GM19025 (cell line): Measurements from ENCODE around the gene FARSB.
"Not testable (repeated sequence)": the region's sequence is repeated elsewhere in the genome, so short reads cannot be mapped to it uniquely, and the experiment has no call there.

Experiments
- ATAC-seq: cut with Tn5 transposase; IDR thresholded peaks from one replicate; pipeline ENCODE4 v1.9.1; 2021; ENCODE audit warnings: mild to moderate bottlenecking, low read depth, moderate library complexity; ENCODE audit not compliant: unreplicated experiment

Gene FARSB

GRCh38 chr2:222655787-222656525 lies at the start of gene FARSB:
FARSB (minus strand) TSS chr2:222656092; CDS start chr2:222656073, 19 bp downstream.
- ATAC-seq = peak; percentile 92

GRCh38 chr2:222703886-222704285 lies 48.0 kb upstream of the FARSB start:
- no peak for ATAC-seq

- ATAC-seq = no peak
Observed at GRCh38 chr2:222703091-222703490, 47.2 kb upstream of the FARSB start.

- ATAC-seq = no peak
Observed at GRCh38 chr2:222701721-222702131, 45.8 kb upstream of the FARSB start.

GRCh38 chr2:222701233-222701632 lies 45.3 kb upstream of the FARSB start:
- no peak for ATAC-seq

- ATAC-seq = no peak
Observed at GRCh38 chr2:222698276-222698675, 42.4 kb upstream of the FARSB start.

- no peak for ATAC-seq
Observed at GRCh38 chr2:222693837-222694236, 37.9 kb upstream of the FARSB start.

GRCh38 chr2:222693413-222693812 lies 37.5 kb upstream of the FARSB start:
- not testable (repeated sequence) for ATAC-seq

GRCh38 chr2:222690564-222691200 lies 34.8 kb upstream of the FARSB start:
- peak; percentile 84 for ATAC-seq

GRCh38 chr2:222689322-222689721 lies 33.4 kb upstream of the FARSB start:
- ATAC-seq = no peak

GRCh38 chr2:222688917-222689316 lies 33.0 kb upstream of the FARSB start:
- no peak for ATAC-seq

GRCh38 chr2:222686086-222686750 lies 30.3 kb upstream of the FARSB start:
- no peak for ATAC-seq

GRCh38 chr2:222683805-222684204 lies 27.9 kb upstream of the FARSB start:
- ATAC-seq = no peak

GRCh38 chr2:222677981-222678380 lies 22.1 kb upstream of the FARSB start:
- ATAC-seq = no peak

GRCh38 chr2:222673883-222674282 lies 18.0 kb upstream of the FARSB start:
- ATAC-seq = no peak

GRCh38 chr2:222673273-222673672 lies 17.4 kb upstream of the FARSB start:
- ATAC-seq = no peak

- ATAC-seq = no peak
Observed at GRCh38 chr2:222672068-222672401, 16.1 kb upstream of the FARSB start.

GRCh38 chr2:222671259-222672067 lies 15.6 kb upstream of the FARSB start, which contains the start of gene MOGAT1:
MOGAT1 (plus strand) TSS chr2:222671658; CDS start chr2:222671786, 128 bp downstream.
- ATAC-seq = no peak

- ATAC-seq = no peak
Observed at GRCh38 chr2:222670191-222671038, 14.5 kb upstream of the FARSB start.

GRCh38 chr2:222669353-222669752 lies 13.5 kb upstream of the FARSB start:
- ATAC-seq = no peak
